ENCODE data around the gene MCAM. TPM values are rescaled to one million over a fixed set of nuclear protein-coding genes. Genes with fewer than 3 reads are reported as not detected.
A peak's percentile ranks its signal among the peaks of the same experiment; 100 is the strongest.

MCAM gene
- total and polyA plus RNA-seq, 7 donors, result 2.1 to 1,033 (median 628) TPM

DNA sequence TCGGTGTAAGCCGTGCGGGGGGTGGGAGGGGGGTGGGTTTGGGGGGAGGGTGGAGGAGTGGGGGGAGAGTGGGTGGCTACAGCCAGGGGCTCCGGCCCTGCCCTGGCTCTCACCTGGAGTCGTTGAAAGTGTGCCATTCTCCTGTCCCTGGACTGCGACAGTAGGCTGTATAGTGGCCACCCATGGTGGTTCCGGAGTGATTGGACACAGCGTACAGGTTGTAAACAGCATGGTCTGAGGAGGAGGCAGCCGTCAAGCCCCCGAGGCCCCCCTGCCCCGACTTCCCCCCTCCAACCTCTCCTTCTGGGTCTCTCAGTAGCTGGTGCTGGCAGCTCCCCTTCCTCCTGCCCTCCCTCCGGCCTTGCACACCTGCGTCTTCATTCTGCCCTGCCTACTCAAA, 40.1 kb upstream of the MCAM start:
- TF ChIP-seq POLR2A (IDR thresholded peaks at IDR 0.05) (no peak), EP300 (IDR thresholded peaks at IDR 0.05) (no peak), POLR2AphosphoS5 (IDR thresholded peaks at IDR 0.05) (no peak), CTCF (IDR thresholded peaks at IDR 0.05) (no peak)
- Histone ChIP-seq H3K4me3 (peak overlapping the region; percentile 26 to 59 (median 50)), H3K36me3 (no peaks in the 10 kb centered on the region), H3K9me3 (no peaks in the 10 kb centered on the region), H3K27me3 (no peaks in the 10 kb centered on the region), H3K4me1 (peaks cover 0 to 30% (median 19%) of the 10 kb centered on the region in 4 donors), H3K27ac (peak overlapping the region; percentile 61 to 78 (median 70))
- intact Hi-C loops (cut with DNase I), result loop anchor here (2.0 kb wide), 1 partner anchor 118 kb away; no protein-coding TSS in a partner anchor
- 41 to 42% methylated on average over 13 of the region's 13 CpGs for WGBS, 2 donors
- DNase-seq, result no peak

DNA sequence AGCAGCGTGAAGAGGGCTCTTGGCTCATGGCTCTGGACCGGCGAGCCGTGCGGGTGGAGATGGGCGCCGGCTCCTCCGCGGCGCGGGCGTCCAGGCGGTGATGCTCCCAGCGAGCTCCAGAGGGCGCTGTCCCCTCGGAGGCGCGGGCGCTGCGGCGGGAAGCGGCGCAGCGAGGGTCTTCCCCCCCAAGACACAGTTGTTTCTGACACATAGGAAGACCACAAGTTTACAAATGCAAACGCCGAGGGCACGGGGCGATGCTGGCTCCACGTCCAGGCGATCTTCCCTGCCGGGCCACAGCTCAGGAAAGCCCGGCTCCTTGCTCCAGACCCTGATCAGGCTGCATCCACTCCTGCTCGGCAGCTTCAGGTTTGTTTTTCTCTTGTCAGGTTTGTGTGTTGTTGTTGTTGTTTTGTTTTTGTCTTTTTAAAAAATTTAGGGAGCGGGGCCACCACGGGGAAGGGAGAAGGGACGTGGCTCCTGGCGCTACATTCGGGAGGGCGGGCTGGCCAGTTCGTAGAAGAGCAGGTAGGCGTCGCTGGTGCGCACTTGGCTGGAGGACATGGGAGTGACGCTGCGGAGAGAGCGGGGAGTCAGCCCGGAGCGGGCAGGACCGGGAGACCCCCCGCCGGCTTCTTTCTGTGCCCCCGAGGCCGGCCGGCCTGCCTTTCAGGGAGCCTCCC, 39.6 kb upstream of the MCAM start:
- Histone ChIP-seq H3K27ac (peak overlapping the region; percentile 61 to 78 (median 70)), H3K27me3 (no peaks in the 10 kb centered on the region), H3K36me3 (no peaks in the 10 kb centered on the region), H3K4me3 (peak overlapping the region; percentile 26 to 59 (median 50)), H3K4me1 (peaks cover 0 to 24% (median 16%) of the 10 kb centered on the region in 4 donors), H3K9me3 (no peaks in the 10 kb centered on the region)
- TF ChIP-seq CTCF (IDR thresholded peaks at IDR 0.05), result peak; percentile 75 to 94 (median 90)
- peak in 1 of 4 donors; percentile 55 for TF ChIP-seq POLR2AphosphoS5 (IDR thresholded peaks at IDR 0.05)
- TF ChIP-seq EP300 (IDR thresholded peaks at IDR 0.05), result no peak
- TF ChIP-seq POLR2A (IDR thresholded peaks at IDR 0.05), result no peak
- 1% methylated on average over 54 of the region's 54 CpGs for WGBS, 2 donors
- intact Hi-C loops (cut with DNase I), result loop anchor here (1.0 to 2.0 kb wide), 3 partner anchors 18 to 118 kb away; partner anchors contain the start of gene USP2
- DNase-seq, result peak; percentile 93

DNA sequence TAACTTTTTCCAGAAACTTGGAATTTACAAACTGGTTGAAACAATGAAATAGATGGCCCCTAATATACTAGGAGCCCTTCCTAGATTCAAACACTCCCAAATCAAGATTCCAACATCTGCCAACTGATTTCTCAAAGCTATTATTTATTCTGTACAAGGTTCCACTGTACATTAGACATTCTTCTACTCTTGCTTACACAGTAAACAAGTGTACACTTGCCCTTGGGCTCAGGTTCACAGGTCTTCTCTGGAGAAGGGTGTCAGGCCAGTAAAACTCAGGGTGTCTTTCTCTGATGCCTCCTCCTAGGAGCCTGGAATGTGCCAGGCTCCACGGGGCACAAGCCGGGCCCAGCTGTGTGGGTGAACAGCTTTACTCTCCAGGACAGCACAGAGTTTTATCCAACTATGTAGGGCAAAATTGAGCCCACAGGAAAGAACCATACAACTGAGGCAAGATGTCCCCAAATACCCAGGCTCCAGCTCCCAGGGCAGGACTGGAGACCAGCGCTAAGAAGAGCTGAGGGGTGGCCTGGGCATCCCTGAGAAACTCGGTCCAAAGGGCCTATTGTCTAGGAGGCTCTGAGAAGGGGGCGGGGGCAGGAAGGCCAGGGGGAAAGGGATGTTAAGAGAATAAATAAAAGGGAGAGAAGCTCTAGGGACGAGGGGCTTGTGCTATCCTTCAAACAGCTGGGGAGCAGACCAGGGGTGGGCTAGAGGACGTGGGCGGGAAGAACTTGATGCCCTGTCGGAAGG, 38.3 kb upstream of the MCAM start:
- intact Hi-C loops (cut with DNase I), result no loop called here
- no peaks in the 10 kb centered on the region for H3K9me3 ChIP-seq
- H3K4me1 ChIP-seq, result peaks cover 0 to 16% (median 13%) of the 10 kb centered on the region in 4 donors
- TF ChIP-seq POLR2A (IDR thresholded peaks at IDR 0.05), result no peak
- TF ChIP-seq EP300 (IDR thresholded peaks at IDR 0.05), result no peak
- no peak for TF ChIP-seq POLR2AphosphoS5 (IDR thresholded peaks at IDR 0.05)
- TF ChIP-seq CTCF (IDR thresholded peaks at IDR 0.05), result no peak
- 68 to 79% methylated on average over 9 of the region's 9 CpGs for WGBS, 2 donors
- no peaks in the 10 kb centered on the region for H3K27me3 ChIP-seq
- no peaks in the 10 kb centered on the region for H3K36me3 ChIP-seq
- H3K4me3 ChIP-seq, result no peak overlapping the region
- no peak for DNase-seq
- H3K27ac ChIP-seq, result peak overlapping the region in 1 of 4 donors; percentile 61

- H3K27ac ChIP-seq, result peak overlapping the region in 1 of 4 donors; percentile 32
- no peaks in the 10 kb centered on the region for H3K36me3 ChIP-seq
- WGBS, 2 donors, result 11 to 41% methylated on average over 4 of the region's 4 CpGs
- peaks cover 0 to 16% (median 13%) of the 10 kb centered on the region in 4 donors for H3K4me1 ChIP-seq
- H3K4me3 ChIP-seq, result no peak overlapping the region
- no peaks in the 10 kb centered on the region for H3K9me3 ChIP-seq
- no peak for TF ChIP-seq POLR2AphosphoS5 (IDR thresholded peaks at IDR 0.05)
- no peaks in the 10 kb centered on the region for H3K27me3 ChIP-seq
- no peak for DNase-seq
- intact Hi-C loops (cut with DNase I), result no loop called here
Observed at GRCh38 chr11:119352857-119353260, 35.9 kb upstream of the MCAM start.

- DNase-seq, result no peak
- Histone ChIP-seq H3K9me3 (no peaks in the 10 kb centered on the region), H3K4me3 (no peak overlapping the region), H3K36me3 (no peaks in the 10 kb centered on the region), H3K4me1 (peaks cover 0 to 9% (median 7%) of the 10 kb centered on the region in 4 donors), H3K27me3 (no peaks in the 10 kb centered on the region), H3K27ac (no peak overlapping the region)
- intact Hi-C loops (cut with DNase I), result no loop called here
- 66 to 73% methylated on average over 2 of the region's 2 CpGs for WGBS, 2 donors
- TF ChIP-seq CTCF (IDR thresholded peaks at IDR 0.05), result no peak
- TF ChIP-seq POLR2AphosphoS5 (IDR thresholded peaks at IDR 0.05), result no peak
- TF ChIP-seq EP300 (IDR thresholded peaks at IDR 0.05), result no peak
- TF ChIP-seq POLR2A (IDR thresholded peaks at IDR 0.05), result no peak
Observed at GRCh38 chr11:119351232-119351631, 34.3 kb upstream of the MCAM start.
